HG03342 (cell line): ENCODE data around the gene CBLN3.

Experiments
- ATAC-seq: cut with Tn5 transposase; IDR thresholded peaks from one replicate; pipeline ENCODE4 v1.9.1; 2021; ENCODE audit warnings: mild to moderate bottlenecking, moderate library complexity; ENCODE audit not compliant: unreplicated experiment

The CBLN3 gene

GRCh38 chr14:24439830-24440605, 10.6 kb upstream of the CBLN3 start:
- ATAC-seq: no peak

- no peak for ATAC-seq
Measured at GRCh38 chr14:24439257-24439656, 9.8 kb upstream of the CBLN3 start.

GRCh38 chr14:24438223-24439097, 9.0 kb upstream of the CBLN3 start:
- ATAC-seq: no peak

- no peak for ATAC-seq
Measured at GRCh38 chr14:24437736-24438067, 8.2 kb upstream of the CBLN3 start.

- no peak for ATAC-seq
Measured at GRCh38 chr14:24437020-24437735, 7.7 kb upstream of the CBLN3 start.

GRCh38 chr14:24436355-24437019, 7.0 kb upstream of the CBLN3 start:
- ATAC-seq: no peak

- ATAC-seq: no peak
Measured at GRCh38 chr14:24435998-24436354, 6.5 kb upstream of the CBLN3 start.

GRCh38 chr14:24435192-24435810, 5.8 kb upstream of the CBLN3 start:
- no peak for ATAC-seq

- ATAC-seq: no peak
Measured at GRCh38 chr14:24434676-24435075, 5.2 kb upstream of the CBLN3 start.

GRCh38 chr14:24434036-24434435, 4.6 kb upstream of the CBLN3 start:
- ATAC-seq: no peak

GRCh38 chr14:24432259-24433131, 3.0 kb upstream of the CBLN3 start:
- no peak for ATAC-seq

GRCh38 chr14:24431569-24432258, 2.2 kb upstream of the CBLN3 start:
- ATAC-seq: peak; percentile 59

GRCh38 chr14:24430682-24431568, 1.5 kb upstream of the CBLN3 start:
- ATAC-seq: no peak

- ATAC-seq: peak; percentile 43
Measured at GRCh38 chr14:24430143-24430681, 744 bp upstream of the CBLN3 start.

- no peak for ATAC-seq
Measured at GRCh38 chr14:24428628-24429394, 657 bp downstream of the CBLN3 start.

- ATAC-seq: no peak
Measured at GRCh38 chr14:24427537-24428508, 1.6 kb downstream of the CBLN3 start.
